H9 (cell line): Measurements from ENCODE around the gene ITPR1. TPM values are rescaled to one million over a fixed set of nuclear protein-coding genes. Genes with fewer than 3 reads are reported as not detected.

ENCODE experiments used
- DNase-seq: peaks from one replicate; pipeline ENCODE4 v3.0.0-alpha.2; 2017
- H2AFZ ChIP-seq: one replicate; pipeline ENCODE4 v1.6.1; 2013; ENCODE audit warnings: mild to moderate bottlenecking, low read length, control low read depth, moderate library complexity
- H2AK5ac ChIP-seq: 2 replicates; pipeline ENCODE4 v1.6.1; 2013; ENCODE audit warnings: low read length, control low read depth, mixed read lengths; ENCODE audit not compliant: insufficient read length
- H2BK120ac ChIP-seq: one replicate; pipeline ENCODE4 v1.6.1; 2013; ENCODE audit warnings: low read depth, mild to moderate bottlenecking, low read length, control low read depth, inconsistent platforms; ENCODE audit not compliant: poor library complexity, severe bottlenecking
- H2BK12ac ChIP-seq: 2 replicates; pipeline ENCODE4 v1.6.1; 2013; ENCODE audit warnings: low read length, control low read depth, mixed read lengths, low read depth; ENCODE audit not compliant: insufficient read length
- H2BK15ac ChIP-seq: 2 replicates; pipeline ENCODE4 v1.6.1; 2013; ENCODE audit warnings: low read depth, low read length, control low read depth
- H2BK20ac ChIP-seq: one replicate; pipeline ENCODE4 v1.6.1; 2013; ENCODE audit warnings: low read depth, mild to moderate bottlenecking, low read length, control low read depth, inconsistent platforms; ENCODE audit not compliant: poor library complexity, severe bottlenecking
- H2BK5ac ChIP-seq: 2 replicates; pipeline ENCODE4 v1.6.1; 2013; ENCODE audit warnings: low read length, control low read depth, mixed read lengths; ENCODE audit not compliant: insufficient read length
- H3K14ac ChIP-seq: 2 replicates; pipeline ENCODE4 v1.6.1; 2013; ENCODE audit warnings: low read length, control low read depth; ENCODE audit not compliant: insufficient read depth
- H3K18ac ChIP-seq: 2 replicates; pipeline ENCODE4 v1.6.1; 2013; ENCODE audit warnings: low read depth, mild to moderate bottlenecking, mixed read lengths, low read length, control low read depth; ENCODE audit not compliant: insufficient read length
- H3K23ac ChIP-seq: 2 replicates; pipeline ENCODE4 v1.6.1; 2013; ENCODE audit warnings: low read length, control low read depth, mixed read lengths, low read depth; ENCODE audit not compliant: insufficient read length
- H3K23me2 ChIP-seq: 2 replicates; pipeline ENCODE4 v1.6.1; 2013; ENCODE audit warnings: low read depth, mild to moderate bottlenecking, mixed read lengths, low read length, control low read depth; ENCODE audit not compliant: insufficient read length, poor library complexity, severe bottlenecking
- H3K27ac ChIP-seq: 2 replicates; pipeline ENCODE4 v1.5.1; 2013; ENCODE audit warnings: low read length, control low read depth, mixed read lengths, low read depth; ENCODE audit not compliant: insufficient read length
- H3K27me3 ChIP-seq: 2 replicates; pipeline ENCODE4 v1.6.1; 2013; ENCODE audit warnings: low read length, control low read depth, inconsistent platforms; ENCODE audit not compliant: insufficient read depth
- H3K4ac ChIP-seq: 2 replicates; pipeline ENCODE4 v1.6.1; 2013; ENCODE audit warnings: low read depth, mild to moderate bottlenecking, control low read depth, inconsistent platforms, low read length, moderate library complexity
- H3K4me1 ChIP-seq: 2 replicates; pipeline ENCODE4 v1.6.1; 2013; ENCODE audit warnings: low read length, control low read depth, inconsistent platforms; ENCODE audit not compliant: insufficient read depth
- H3K4me2 ChIP-seq: 2 replicates; pipeline ENCODE4 v1.6.1; 2013; ENCODE audit warnings: low read length, control low read depth, mixed read lengths; ENCODE audit not compliant: insufficient read length, insufficient read depth
- H3K56ac ChIP-seq: 2 replicates; pipeline ENCODE4 v1.6.1; 2013; ENCODE audit warnings: low read depth, mild to moderate bottlenecking, mixed read lengths, low read length, control low read depth; ENCODE audit not compliant: insufficient read length
- H3K79me1 ChIP-seq: 2 replicates; pipeline ENCODE4 v1.6.1; 2013; ENCODE audit warnings: low read depth, mild to moderate bottlenecking, moderate library complexity, low read length, control low read depth, inconsistent platforms; ENCODE audit not compliant: insufficient read depth, poor library complexity, severe bottlenecking
- H3K79me2 ChIP-seq: 2 replicates; pipeline ENCODE4 v1.6.1; 2013; ENCODE audit warnings: low read length, control low read depth, inconsistent platforms; ENCODE audit not compliant: insufficient read depth
- H3K9ac ChIP-seq: 2 replicates; pipeline ENCODE4 v1.6.1; 2013; ENCODE audit warnings: low read length, control low read depth, mixed read lengths; ENCODE audit not compliant: insufficient read length; ENCODE audit errors: extremely low read depth
- H3K9me3 ChIP-seq: one replicate; pipeline ENCODE4 v1.6.1; 2013; ENCODE audit warnings: low read depth, low read length, inconsistent platforms; ENCODE audit not compliant: control insufficient read depth
- H3T11ph ChIP-seq: one replicate; pipeline ENCODE4 v1.6.1; 2013; ENCODE audit warnings: mild to moderate bottlenecking, low read length, control low read depth, inconsistent platforms
- H4K20me1 ChIP-seq: one replicate; pipeline ENCODE4 v1.6.1; 2013; ENCODE audit not compliant: control insufficient read depth, insufficient read length, insufficient read depth
- H4K5ac ChIP-seq: 2 replicates; pipeline ENCODE4 v1.6.1; 2013; ENCODE audit warnings: low read depth, mild to moderate bottlenecking, mixed read lengths, low read length, control low read depth; ENCODE audit not compliant: insufficient read length
- H4K8ac ChIP-seq: replicated peaks from 2 replicates; pipeline ENCODE4 v1.6.1; 2013; ENCODE audit warnings: low read length, control low read depth, mixed read lengths, low read depth; ENCODE audit not compliant: insufficient read length
- H4K91ac ChIP-seq: 2 replicates; pipeline ENCODE4 v1.6.1; 2013; ENCODE audit warnings: low read depth, mild to moderate bottlenecking, moderate library complexity, mixed read lengths, low read length, control low read depth; ENCODE audit not compliant: insufficient read length
- H3K27ac Mint-ChIP-seq, 3 experiments: 2 replicates in 2 of 3; 3 replicates in 1 of 3; pipeline ENCODE4 v1.8.0; 2020 to 2021; ENCODE audit warnings: mixed read lengths in 3 of 3, mild to moderate bottlenecking in 1 of 3, moderate library complexity in 1 of 3
- H3K27me3 Mint-ChIP-seq: 2 replicates; pipeline ENCODE4 v1.8.0; 2021; ENCODE audit warnings: low read depth, mild to moderate bottlenecking, moderate library complexity, mixed read lengths
- H3K36me3 Mint-ChIP-seq, 3 experiments: 2 replicates in 2 of 3; 3 replicates in 1 of 3; pipeline ENCODE4 v1.8.0; 2020 to 2021; ENCODE audit warnings: low read depth in 3 of 3, mixed read lengths in 3 of 3; ENCODE audit not compliant: insufficient read depth in 1 of 3
- H3K4me1 Mint-ChIP-seq, 2 experiments: 2 replicates each; pipeline ENCODE4 v1.8.0; 2020; ENCODE audit warnings: mixed read lengths in 2 of 2
- H3K4me3 Mint-ChIP-seq, 2 experiments: 2 replicates in 1 of 2; 3 replicates in 1 of 2; pipeline ENCODE4 v1.8.0; 2020 to 2021; ENCODE audit warnings: mild to moderate bottlenecking in 2 of 2, mixed read lengths in 2 of 2, moderate library complexity in 1 of 2
- H3K9me3 Mint-ChIP-seq, 2 experiments: 2 replicates in 1 of 2; 3 replicates in 1 of 2; pipeline ENCODE4 v1.8.0; 2020; ENCODE audit warnings: mild to moderate bottlenecking in 2 of 2, mixed read lengths in 2 of 2, moderate library complexity in 1 of 2
- CTCF ChIP-seq: fragments of 200-600 bp; sonication (generic); conservative IDR thresholded peaks from 3 replicates; pipeline ENCODE4 v1.8.0; 2021; ENCODE audit warnings: antibody characterized with exemption, mild to moderate bottlenecking
- WGBS: extraction: QIAGEN DNeasy Blood & Tissue Kit; methylation state at CpG from one replicate; pipeline ENCODE4 v1.1.7; 2013; ENCODE audit warnings: missing lambda C conversion rate, low lambda C conversion rate, mixed read lengths; ENCODE audit not compliant: insufficient read length; ENCODE audit errors: extremely low coverage; 5-methylcytosine and 5-hydroxymethylcytosine counted together
- total RNA-seq: library from RNA; stranded (reverse); gene quantifications from 2 replicates; pipeline ENCODE4 v1.2.1, GENCODE V29; 2021

The ITPR1 gene
- total RNA-seq, 1 experiment from 2014 or later, result 4.2 TPM

GRCh38 chr3:4807381-4808280 is 314.5 kb downstream of the ITPR1 start:
- no peak overlapping the region for H2BK120ac ChIP-seq
- Mint-ChIP-seq H3K4me1 (no peaks in the 10 kb centered on the region), H3K36me3 (no peaks in the 10 kb centered on the region; a peak in 1 of 7 replicates), H3K9me3 (no peaks in the 10 kb centered on the region), H3K4me3 (no peak overlapping the region), H3K27me3 (no peaks in the 10 kb centered on the region), H3K27ac (no peak overlapping the region)
- H2BK5ac ChIP-seq, result no peak overlapping the region
- no peak overlapping the region for H2BK15ac ChIP-seq
- H3K4ac ChIP-seq, result no peak overlapping the region
- H4K20me1 ChIP-seq, result no peaks in the 10 kb centered on the region
- H4K8ac ChIP-seq, result no peak overlapping the region
- H2AK5ac ChIP-seq, result no peak overlapping the region
- no peaks in the 10 kb centered on the region for H3K79me1 ChIP-seq
- no peak overlapping the region for H4K5ac ChIP-seq
- no peaks in the 10 kb centered on the region for H3K23me2 ChIP-seq
- H4K91ac ChIP-seq, result no peak overlapping the region
- H3K4me1 ChIP-seq, result no peaks in the 10 kb centered on the region
- no peak overlapping the region for H3K56ac ChIP-seq
- H3K9me3 ChIP-seq, result no peaks in the 10 kb centered on the region
- H3K27ac ChIP-seq, result no peak overlapping the region
- no peak overlapping the region for H2BK12ac ChIP-seq
- H3K14ac ChIP-seq, result no peak overlapping the region
- no peak overlapping the region for H3K23ac ChIP-seq
- H3T11ph ChIP-seq, result no peak overlapping the region
- no peaks in the 10 kb centered on the region for H3K79me2 ChIP-seq
- no peaks in the 10 kb centered on the region for H3K27me3 ChIP-seq
- no peak overlapping the region for H3K18ac ChIP-seq
- H3K9ac ChIP-seq, result no peak overlapping the region
- H3K4me2 ChIP-seq, result no peak overlapping the region
- H2BK20ac ChIP-seq, result no peak overlapping the region
- no peak for TF ChIP-seq CTCF
- H2AFZ ChIP-seq, result no peak overlapping the region
- WGBS, result no CpG with 5 or more reads among the region's 13 CpGs
- no peak for DNase-seq
